GM10248 (cell line): ENCODE results near the gene MACROD1.

Source experiments
- CTCF ChIA-PET: fragments of 300-600 bp; sonication (Branson Sonifier 250); formaldehyde crosslinking; extraction: SDS; loops from one replicate; lab custom pipeline; 2021; ENCODE audit warnings: antibody characterized with exemption; lab: Yijun Ruan, JAX
- POLR2A ChIA-PET: fragments of 350-650 bp; sonication (Branson Sonifier 250); formaldehyde crosslinking; extraction: SDS; loops from one replicate; lab custom pipeline; 2020; ENCODE audit warnings: antibody characterized with exemption; lab: Yijun Ruan, JAX
- DNase-seq: peaks from one replicate; pipeline ENCODE4 v3.0.0; 2012; ENCODE audit errors: extremely low spot score
- CTCF ChIP-seq: IDR thresholded peaks from 2 replicates; pipeline ENCODE4 v1.5.1; 2012; ENCODE audit warnings: mild to moderate bottlenecking, low read depth; ENCODE audit errors: extremely low read depth, missing control alignments, control extremely low read depth

The MACROD1 gene

GRCh38 chr11:64118876-64119665 lies 46.8 kb downstream of the MACROD1 start:
- POLR2A ChIA-PET, result no interaction called here
- CTCF ChIA-PET, result no interaction called here
- no peak for DNase-seq
- no peak for TF ChIP-seq CTCF

- no peak for TF ChIP-seq CTCF
- CTCF ChIA-PET, result no interaction called here
- no peak for DNase-seq
- POLR2A ChIA-PET, result no interaction called here
Measured at GRCh38 chr11:64117763-64118459, 48.0 kb downstream of the MACROD1 start.

- no peak for DNase-seq
- CTCF ChIA-PET, result no interaction called here
- TF ChIP-seq CTCF, result no peak
- POLR2A ChIA-PET, result no interaction called here
Measured at GRCh38 chr11:64115531-64116522, 50.1 kb downstream of the MACROD1 start.

- ChIA-PET CTCF (no interaction called here), POLR2A (no interaction called here)
- DNase-seq, result no peak
- no peak for TF ChIP-seq CTCF
Measured at GRCh38 chr11:64114231-64114630, 51.7 kb downstream of the MACROD1 start.

- ChIA-PET POLR2A (no interaction called here), CTCF (no interaction called here)
- no peak for TF ChIP-seq CTCF
- DNase-seq, result no peak
Measured at GRCh38 chr11:64113462-64113780, 52.5 kb downstream of the MACROD1 start.

- ChIA-PET CTCF (no interaction called here), POLR2A (no interaction called here)
- no peak for DNase-seq
- no peak for TF ChIP-seq CTCF
Measured at GRCh38 chr11:64112771-64113461, 53.0 kb downstream of the MACROD1 start.
